ENCODE data around the gene GRPEL1. TPM values are rescaled to one million over a fixed set of nuclear protein-coding genes. Genes with fewer than 3 reads are reported as not detected.
"Not testable (repeated sequence)": the region's sequence is repeated elsewhere in the genome, so short reads cannot be mapped to it uniquely, and the experiment has no call there.

The GRPEL1 gene
- total RNA-seq, 1 donor from 2014 or later: 67.4 TPM

GRCh38 chr4:7089213-7089986 lies 21.5 kb upstream of the GRPEL1 start:
- no peak for TF ChIP-seq CTCF (IDR thresholded peaks at IDR 0.05; ENCODE audit: insufficient read depth, low read length, severe bottlenecking)
- FAIRE-seq (no peak), DNase-seq (ENCODE audit: low read depth) (no peak)
- Histone ChIP-seq H3K4me3 (ENCODE audit: low read depth, low read length) (no peak overlapping the region), H3K36me3 (ENCODE audit: control insufficient read depth, insufficient read depth, low read length) (no peaks in the 10 kb centered on the region), H3K27me3 (ENCODE audit: control insufficient read depth, insufficient read depth, low read length) (no peaks in the 10 kb centered on the region)

- DNase-seq (ENCODE audit: low read depth): peak; percentile 33
- no peak for TF ChIP-seq CTCF (IDR thresholded peaks at IDR 0.05; ENCODE audit: insufficient read depth, low read length, severe bottlenecking)
- H3K4me3 ChIP-seq (ENCODE audit: low read depth, low read length): no peak overlapping the region
- H3K27me3 ChIP-seq (ENCODE audit: control insufficient read depth, insufficient read depth, low read length): no peaks in the 10 kb centered on the region
- no peaks in the 10 kb centered on the region for H3K36me3 ChIP-seq (ENCODE audit: control insufficient read depth, insufficient read depth, low read length)
- FAIRE-seq: no peak
Observed at GRCh38 chr4:7087036-7087435, 19.2 kb upstream of the GRPEL1 start.

- DNase-seq (ENCODE audit: low read depth): no peak
- FAIRE-seq: no peak
- Histone ChIP-seq H3K27me3 (ENCODE audit: control insufficient read depth, insufficient read depth, low read length) (no peaks in the 10 kb centered on the region), H3K4me3 (ENCODE audit: low read depth, low read length) (no peak overlapping the region), H3K36me3 (ENCODE audit: control insufficient read depth, insufficient read depth, low read length) (no peaks in the 10 kb centered on the region)
- no peak for TF ChIP-seq CTCF (IDR thresholded peaks at IDR 0.05; ENCODE audit: insufficient read depth, low read length, severe bottlenecking)
Observed at GRCh38 chr4:7086384-7086783, 18.5 kb upstream of the GRPEL1 start.

- H3K4me3 ChIP-seq (ENCODE audit: low read depth, low read length); H3K36me3 ChIP-seq (ENCODE audit: control insufficient read depth, insufficient read depth, low read length); FAIRE-seq; H3K27me3 ChIP-seq (ENCODE audit: control insufficient read depth, insufficient read depth, low read length); DNase-seq (ENCODE audit: low read depth): not testable (repeated sequence)
Observed at GRCh38 chr4:7084564-7084961, 16.7 kb upstream of the GRPEL1 start.

- TF ChIP-seq CTCF (IDR thresholded peaks at IDR 0.05; ENCODE audit: insufficient read depth, low read length, severe bottlenecking): no peak
- no peak for FAIRE-seq
- Histone ChIP-seq H3K36me3 (ENCODE audit: control insufficient read depth, insufficient read depth, low read length) (no peaks in the 10 kb centered on the region), H3K4me3 (ENCODE audit: low read depth, low read length) (no peak overlapping the region), H3K27me3 (ENCODE audit: control insufficient read depth, insufficient read depth, low read length) (no peaks in the 10 kb centered on the region)
- DNase-seq (ENCODE audit: low read depth): no peak
Observed at GRCh38 chr4:7083597-7084563, 16.0 kb upstream of the GRPEL1 start.

GRCh38 chr4:7079909-7080308 lies 12.0 kb upstream of the GRPEL1 start:
- DNase-seq (ENCODE audit: low read depth); H3K4me3 ChIP-seq (ENCODE audit: low read depth, low read length); FAIRE-seq; H3K36me3 ChIP-seq (ENCODE audit: control insufficient read depth, insufficient read depth, low read length); H3K27me3 ChIP-seq (ENCODE audit: control insufficient read depth, insufficient read depth, low read length): not testable (repeated sequence)

- not testable (repeated sequence) for H3K4me3 ChIP-seq (ENCODE audit: low read depth, low read length); H3K36me3 ChIP-seq (ENCODE audit: control insufficient read depth, insufficient read depth, low read length); FAIRE-seq; DNase-seq (ENCODE audit: low read depth); H3K27me3 ChIP-seq (ENCODE audit: control insufficient read depth, insufficient read depth, low read length)
Observed at GRCh38 chr4:7079483-7079882, 11.6 kb upstream of the GRPEL1 start.
